ENCODE data around the gene SCYL3. TPM values are rescaled to one million over a fixed set of nuclear protein-coding genes. Genes with fewer than 3 reads are reported as not detected.

Gene SCYL3
- total RNA-seq, 1 donor from 2014 or later, result 12.0 TPM

DNA sequence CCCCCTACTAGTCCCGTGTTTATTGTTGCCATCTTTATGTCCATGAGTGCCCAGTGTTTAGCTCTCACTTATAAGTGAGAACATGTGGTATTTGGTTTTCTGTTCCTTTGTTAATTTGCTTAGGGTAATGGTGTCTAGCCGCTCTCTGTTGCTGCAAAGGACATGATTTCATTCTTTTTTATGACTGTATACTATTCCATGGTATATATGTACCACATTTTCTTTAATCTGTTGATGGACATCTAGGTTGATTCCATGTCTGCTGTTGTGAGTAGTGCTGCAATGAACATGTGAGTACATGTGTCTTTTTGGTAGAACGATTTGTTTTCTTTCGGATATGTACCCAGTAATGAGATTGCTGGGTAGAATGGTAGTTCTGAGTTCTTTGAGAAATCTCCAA is 54.8 kb downstream of the SCYL3 start:
- Histone ChIP-seq H3K4me3 (no peak overlapping the region), H3K4me1 (no peaks in the 10 kb centered on the region), H3K27ac (no peak overlapping the region), H3K27me3 (no peaks in the 10 kb centered on the region), H3K9me3 (no peaks in the 10 kb centered on the region), H3K36me3 (peaks cover 8% of the 10 kb centered on the region)
- no peak for DNase-seq
- TF ChIP-seq, protein P1, sequence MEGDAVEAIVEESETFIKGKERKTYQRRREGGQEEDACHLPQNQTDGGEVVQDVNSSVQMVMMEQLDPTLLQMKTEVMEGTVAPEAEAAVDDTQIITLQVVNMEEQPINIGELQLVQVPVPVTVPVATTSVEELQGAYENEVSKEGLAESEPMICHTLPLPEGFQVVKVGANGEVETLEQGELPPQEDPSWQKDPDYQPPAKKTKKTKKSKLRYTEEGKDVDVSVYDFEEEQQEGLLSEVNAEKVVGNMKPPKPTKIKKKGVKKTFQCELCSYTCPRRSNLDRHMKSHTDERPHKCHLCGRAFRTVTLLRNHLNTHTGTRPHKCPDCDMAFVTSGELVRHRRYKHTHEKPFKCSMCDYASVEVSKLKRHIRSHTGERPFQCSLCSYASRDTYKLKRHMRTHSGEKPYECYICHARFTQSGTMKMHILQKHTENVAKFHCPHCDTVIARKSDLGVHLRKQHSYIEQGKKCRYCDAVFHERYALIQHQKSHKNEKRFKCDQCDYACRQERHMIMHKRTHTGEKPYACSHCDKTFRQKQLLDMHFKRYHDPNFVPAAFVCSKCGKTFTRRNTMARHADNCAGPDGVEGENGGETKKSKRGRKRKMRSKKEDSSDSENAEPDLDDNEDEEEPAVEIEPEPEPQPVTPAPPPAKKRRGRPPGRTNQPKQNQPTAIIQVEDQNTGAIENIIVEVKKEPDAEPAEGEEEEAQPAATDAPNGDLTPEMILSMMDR (IDR thresholded peaks at IDR 0.05), result no peak
- intact Hi-C loops (cut with DNase I), result no loop called here
- ATAC-seq, result no peak

DNA sequence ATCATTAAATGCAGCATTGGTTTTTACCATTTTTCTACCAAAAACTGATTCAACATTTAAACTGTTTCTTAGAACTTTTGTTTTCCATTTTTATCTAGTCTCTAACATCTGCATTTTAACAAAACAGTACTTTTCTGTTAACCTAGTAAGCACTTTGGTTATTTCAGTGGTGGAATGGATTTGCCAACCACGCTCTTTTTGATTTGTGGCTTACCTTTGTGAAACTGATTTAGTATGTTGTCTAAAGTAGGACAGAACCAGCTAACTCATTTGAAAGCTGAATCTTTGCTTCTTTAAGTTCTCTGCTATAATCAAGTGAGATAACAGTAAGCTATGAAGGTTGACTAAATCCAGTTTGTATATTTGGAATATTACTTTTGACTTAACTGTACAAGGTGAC is 57.5 kb downstream of the SCYL3 start:
- ATAC-seq (no peak), DNase-seq (no peak)
- Histone ChIP-seq H3K4me3 (no peak overlapping the region), H3K27me3 (no peaks in the 10 kb centered on the region), H3K36me3 (peaks cover 13% of the 10 kb centered on the region), H3K9me3 (no peaks in the 10 kb centered on the region), H3K27ac (no peak overlapping the region), H3K4me1 (no peaks in the 10 kb centered on the region)
- TF ChIP-seq, protein P1 (IDR thresholded peaks at IDR 0.05), result no peak
- intact Hi-C loops (cut with DNase I), result no loop called here

GRCh38 chr1:169835647-169836046 is 58.0 kb downstream of the SCYL3 start:
- intact Hi-C loops (cut with DNase I), result no loop called here
- TF ChIP-seq, protein P1 (IDR thresholded peaks at IDR 0.05), result no peak
- H3K4me3 ChIP-seq, result no peak overlapping the region
- no peaks in the 10 kb centered on the region for H3K4me1 ChIP-seq
- ATAC-seq (no peak), DNase-seq (no peak)
- peaks cover 16% of the 10 kb centered on the region for H3K36me3 ChIP-seq
- H3K27me3 ChIP-seq, result no peaks in the 10 kb centered on the region
- no peaks in the 10 kb centered on the region for H3K9me3 ChIP-seq
- H3K27ac ChIP-seq, result no peak overlapping the region

GRCh38 chr1:169834869-169835268 is 58.8 kb downstream of the SCYL3 start:
- Histone ChIP-seq H3K4me3 (no peak overlapping the region), H3K36me3 (peaks cover 20% of the 10 kb centered on the region), H3K9me3 (no peaks in the 10 kb centered on the region), H3K27ac (no peak overlapping the region), H3K4me1 (no peaks in the 10 kb centered on the region), H3K27me3 (no peaks in the 10 kb centered on the region)
- intact Hi-C loops (cut with DNase I), result no loop called here
- DNase-seq, result no peak
- ATAC-seq, result no peak
- TF ChIP-seq, protein P1 (IDR thresholded peaks at IDR 0.05), result no peak

GRCh38 chr1:169833179-169833901 is 60.4 kb downstream of the SCYL3 start:
- peak; percentile 88 for ATAC-seq
- DNase-seq, result no peak

More at GRCh38 chr1:169833179-169833901, 60.4 kb downstream of the SCYL3 start:
- intact Hi-C loops (cut with DNase I), result no loop called here
- no peaks in the 10 kb centered on the region for H3K9me3 ChIP-seq
- no peaks in the 10 kb centered on the region for H3K27me3 ChIP-seq
- no peak overlapping the region for H3K27ac ChIP-seq
- TF ChIP-seq, protein P1 (IDR thresholded peaks at IDR 0.05), result no peak
- no peak overlapping the region for H3K4me3 ChIP-seq
- peaks cover 28% of the 10 kb centered on the region for H3K36me3 ChIP-seq
- no peaks in the 10 kb centered on the region for H3K4me1 ChIP-seq
